Measurements from ENCODE around the gene SYCP2L. TPM values are rescaled to one million over a fixed set of nuclear protein-coding genes. Genes with fewer than 3 reads are reported as not detected.

Gene SYCP2L
- total and polyA plus RNA-seq, 9 of the 15 experiments (the other 6 are each of a cell fraction or from before 2014, with no cell fraction given) = 12.4 to 46.9 (median 22.0) TPM

Other genes with a start within 250 kb of the SYCP2L start
Only the 7 nearest of the 9 such genes appear.
- 6.7 and 11.7 TPM in 2 replicates for gene C6orf52, start 192.4 kb upstream of the SYCP2L start, total RNA-seq (2014; rRNA removed)
- gene C6orf52, start 192.4 kb upstream of the SYCP2L start, total RNA-seq (2014; rRNA removed; fragmentation: Illumina TruSeq; extraction: Trizol) = 11.1 and 14.9 TPM in 2 replicates
- gene C6orf52, start 192.4 kb upstream of the SYCP2L start, total RNA-seq (2015; rRNA removed; fragmentation: Illumina TruSeq; extraction: Trizol) = 7.4 and 10.8 TPM in 2 replicates
- gene C6orf52, start 192.4 kb upstream of the SYCP2L start, total RNA-seq (2021) = 10.5 TPM in 2 replicates
- gene C6orf52, start 192.4 kb upstream of the SYCP2L start, polyA plus RNA-seq (2011; rRNA removed) = 11.8 and 14.0 TPM in 2 replicates
- gene C6orf52, start 192.4 kb upstream of the SYCP2L start, polyA plus RNA-seq (2014; fragmentation: Illumina TruSeq; extraction: Trizol) = 12.3 and 12.9 TPM in 2 replicates
- gene C6orf52, start 192.4 kb upstream of the SYCP2L start, polyA plus RNA-seq (2014; fragmentation: Nextera tagmentation; extraction: Ambion mirVana) = 10 to 100 TPM; 27.6 to 37.0 TPM
- 9.1 and 10.7 TPM in 2 replicates for gene C6orf52, start 192.4 kb upstream of the SYCP2L start, polyA plus RNA-seq (2014; rRNA removed)
- gene PAK1IP1, start 192.1 kb upstream of the SYCP2L start, total RNA-seq (2014; rRNA removed) = 50.0 and 52.4 TPM in 2 replicates
- 87.0 and 95.7 TPM in 2 replicates for gene PAK1IP1, start 192.1 kb upstream of the SYCP2L start, total RNA-seq (2014; rRNA removed; fragmentation: Illumina TruSeq; extraction: Trizol)
- 87.3 and 90.9 TPM in 2 replicates for gene PAK1IP1, start 192.1 kb upstream of the SYCP2L start, total RNA-seq (2015; rRNA removed; fragmentation: Illumina TruSeq; extraction: Trizol)
- gene PAK1IP1, start 192.1 kb upstream of the SYCP2L start, total RNA-seq (2021) = 52.4 and 56.5 TPM in 2 replicates
- gene PAK1IP1, start 192.1 kb upstream of the SYCP2L start, polyA plus RNA-seq (2011; rRNA removed) = 49.0 and 69.7 TPM in 2 replicates
- gene PAK1IP1, start 192.1 kb upstream of the SYCP2L start, polyA plus RNA-seq (2014; fragmentation: Illumina TruSeq; extraction: Trizol) = 85.9 and 108 TPM in 2 replicates
- gene PAK1IP1, start 192.1 kb upstream of the SYCP2L start, polyA plus RNA-seq (2014; fragmentation: Nextera tagmentation; extraction: Ambion mirVana) = 100 to 1,000 TPM; 189 to 200 TPM
- 63.5 and 64.4 TPM in 2 replicates for gene PAK1IP1, start 192.1 kb upstream of the SYCP2L start, polyA plus RNA-seq (2014; rRNA removed)
- 151 TPM in 2 replicates for gene TMEM14C, start 164.0 kb upstream of the SYCP2L start, total RNA-seq (2014; rRNA removed)
- 213 and 225 TPM in 2 replicates for gene TMEM14C, start 164.0 kb upstream of the SYCP2L start, total RNA-seq (2014; rRNA removed; fragmentation: Illumina TruSeq; extraction: Trizol)
- gene TMEM14C, start 164.0 kb upstream of the SYCP2L start, total RNA-seq (2015; rRNA removed; fragmentation: Illumina TruSeq; extraction: Trizol) = 150 and 160 TPM in 2 replicates
- gene TMEM14C, start 164.0 kb upstream of the SYCP2L start, total RNA-seq (2021) = 183 and 204 TPM in 2 replicates
- gene TMEM14C, start 164.0 kb upstream of the SYCP2L start, polyA plus RNA-seq (2011; rRNA removed) = 319 and 402 TPM in 2 replicates
- gene TMEM14C, start 164.0 kb upstream of the SYCP2L start, polyA plus RNA-seq (2014; fragmentation: Illumina TruSeq; extraction: Trizol) = 209 and 263 TPM in 2 replicates
- gene TMEM14C, start 164.0 kb upstream of the SYCP2L start, polyA plus RNA-seq (2014; fragmentation: Nextera tagmentation; extraction: Ambion mirVana) = 100 to 1,000 TPM; 472 to 496 TPM
- gene TMEM14C, start 164.0 kb upstream of the SYCP2L start, polyA plus RNA-seq (2014; rRNA removed) = 264 and 287 TPM in 2 replicates
- gene TMEM14B, start 139.2 kb upstream of the SYCP2L start, total RNA-seq (2014; rRNA removed) = 149 and 174 TPM in 2 replicates
- 263 and 285 TPM in 2 replicates for gene TMEM14B, start 139.2 kb upstream of the SYCP2L start, total RNA-seq (2014; rRNA removed; fragmentation: Illumina TruSeq; extraction: Trizol)
- 181 and 217 TPM in 2 replicates for gene TMEM14B, start 139.2 kb upstream of the SYCP2L start, total RNA-seq (2015; rRNA removed; fragmentation: Illumina TruSeq; extraction: Trizol)
- gene TMEM14B, start 139.2 kb upstream of the SYCP2L start, total RNA-seq (2021) = 211 and 214 TPM in 2 replicates
- 247 and 349 TPM in 2 replicates for gene TMEM14B, start 139.2 kb upstream of the SYCP2L start, polyA plus RNA-seq (2011; rRNA removed)
- gene TMEM14B, start 139.2 kb upstream of the SYCP2L start, polyA plus RNA-seq (2014; fragmentation: Illumina TruSeq; extraction: Trizol) = 198 and 252 TPM in 2 replicates
- gene TMEM14B, start 139.2 kb upstream of the SYCP2L start, polyA plus RNA-seq (2014; fragmentation: Nextera tagmentation; extraction: Ambion mirVana) = 100 to 1,000 TPM; 777 to 862 TPM
- gene TMEM14B, start 139.2 kb upstream of the SYCP2L start, polyA plus RNA-seq (2014; rRNA removed) = 271 and 298 TPM in 2 replicates
- gene MAK, start 48.5 kb upstream of the SYCP2L start, total RNA-seq (2014; rRNA removed) = 0.41 TPM in 2 replicates
- 0.55 and 0.67 TPM in 2 replicates for gene MAK, start 48.5 kb upstream of the SYCP2L start, total RNA-seq (2014; rRNA removed; fragmentation: Illumina TruSeq; extraction: Trizol)
- gene MAK, start 48.5 kb upstream of the SYCP2L start, total RNA-seq (2015; rRNA removed; fragmentation: Illumina TruSeq; extraction: Trizol) = 0.41 and 0.51 TPM in 2 replicates
- gene MAK, start 48.5 kb upstream of the SYCP2L start, total RNA-seq (2021) = 0.54 and 0.64 TPM in 2 replicates
- gene MAK, start 48.5 kb upstream of the SYCP2L start, polyA plus RNA-seq (2011; rRNA removed) = 0.18 and 0.31 TPM in 2 replicates
- gene MAK, start 48.5 kb upstream of the SYCP2L start, polyA plus RNA-seq (2014; fragmentation: Illumina TruSeq; extraction: Trizol) = 0.55 and 0.58 TPM in 2 replicates
- gene MAK, start 48.5 kb upstream of the SYCP2L start, polyA plus RNA-seq (2014; fragmentation: Nextera tagmentation; extraction: Ambion mirVana) = 1 to 10 TPM in 1 of 2 experiments, under 1 TPM in 1; 0.53 to 1.1 TPM
- 0.25 and 0.43 TPM in 2 replicates for gene MAK, start 48.5 kb upstream of the SYCP2L start, polyA plus RNA-seq (2014; rRNA removed)
- not detected in 2 replicates for gene GCM2, start 5.0 kb upstream of the SYCP2L start, total RNA-seq (2014; rRNA removed)
- gene GCM2, start 5.0 kb upstream of the SYCP2L start, total RNA-seq (2014; rRNA removed; fragmentation: Illumina TruSeq; extraction: Trizol) = not detected in 2 replicates
- not detected in 2 replicates for gene GCM2, start 5.0 kb upstream of the SYCP2L start, total RNA-seq (2015; rRNA removed; fragmentation: Illumina TruSeq; extraction: Trizol)
- 0.11 TPM in 1 of 2 replicates, not detected in the other for gene GCM2, start 5.0 kb upstream of the SYCP2L start, total RNA-seq (2021)
- 0.04 TPM in 1 of 2 replicates, not detected in the other for gene GCM2, start 5.0 kb upstream of the SYCP2L start, polyA plus RNA-seq (2011; rRNA removed)
- gene GCM2, start 5.0 kb upstream of the SYCP2L start, polyA plus RNA-seq (2014; fragmentation: Illumina TruSeq; extraction: Trizol) = 0.07 TPM in 1 of 2 replicates, not detected in the other
- gene GCM2, start 5.0 kb upstream of the SYCP2L start, polyA plus RNA-seq (2014; fragmentation: Nextera tagmentation; extraction: Ambion mirVana) = under 1 TPM; 0.01 TPM
- not detected in 2 replicates for gene GCM2, start 5.0 kb upstream of the SYCP2L start, polyA plus RNA-seq (2014; rRNA removed)
- 0.05 and 0.33 TPM in 2 replicates for gene ELOVL2, start 157.3 kb downstream of the SYCP2L start, total RNA-seq (2014; rRNA removed)
- 0.36 and 0.48 TPM in 2 replicates for gene ELOVL2, start 157.3 kb downstream of the SYCP2L start, total RNA-seq (2014; rRNA removed; fragmentation: Illumina TruSeq; extraction: Trizol)
- gene ELOVL2, start 157.3 kb downstream of the SYCP2L start, total RNA-seq (2015; rRNA removed; fragmentation: Illumina TruSeq; extraction: Trizol) = 0.30 and 0.47 TPM in 2 replicates
- 0.29 and 0.31 TPM in 2 replicates for gene ELOVL2, start 157.3 kb downstream of the SYCP2L start, total RNA-seq (2021)
- gene ELOVL2, start 157.3 kb downstream of the SYCP2L start, polyA plus RNA-seq (2011; rRNA removed) = 0.35 and 0.96 TPM in 2 replicates
- gene ELOVL2, start 157.3 kb downstream of the SYCP2L start, polyA plus RNA-seq (2014; fragmentation: Illumina TruSeq; extraction: Trizol) = 0.35 and 0.56 TPM in 2 replicates
- under 1 TPM; 0.14 to 0.20 TPM for gene ELOVL2, start 157.3 kb downstream of the SYCP2L start, polyA plus RNA-seq (2014; fragmentation: Nextera tagmentation; extraction: Ambion mirVana)
- 0.17 and 0.23 TPM in 2 replicates for gene ELOVL2, start 157.3 kb downstream of the SYCP2L start, polyA plus RNA-seq (2014; rRNA removed)